ENCODE measurements around the gene LRRC15.

- TF ChIP-seq CTCF (IDR thresholded peaks at IDR 0.05; ENCODE audit: low read depth, low read length, poor library complexity, severe bottlenecking) (no peak), EZH2phosphoT487 (IDR thresholded peaks at IDR 0.05; ENCODE audit: borderline replicate concordance, low read length) (peak; percentile 70; the same call in 1 of the 2 replicates)
These were observed 28.3 kb upstream of the LRRC15 start for GRCh38 chr3:194397757-194398312.

Data from DOHH2 (cell line).